Measurements from ENCODE around the gene RNF213. TPM values are rescaled to one million over a fixed set of nuclear protein-coding genes. Genes with fewer than 3 reads are reported as not detected.

Gene RNF213
- total RNA-seq, 1 donor from 2014 or later, result 80.5 TPM

DNA sequence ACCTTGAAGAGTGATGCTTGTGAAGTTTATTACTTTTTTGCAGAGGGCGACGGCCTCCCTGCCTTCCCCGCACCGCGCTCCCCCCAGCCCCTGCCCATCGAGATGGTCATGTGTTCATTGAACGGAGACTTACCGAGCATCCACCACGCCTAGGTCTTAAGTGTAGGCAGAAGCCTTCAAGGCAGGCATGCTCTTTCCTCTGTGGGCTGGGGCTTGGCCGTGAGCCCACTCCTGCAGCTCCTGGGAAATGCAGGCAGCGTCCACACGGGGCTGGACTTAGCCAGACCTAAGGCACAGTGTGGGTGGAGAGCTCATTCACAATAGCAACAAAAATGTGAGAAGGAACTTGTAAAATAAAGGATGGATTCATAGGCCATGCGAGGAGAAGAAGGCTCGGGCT lies 19.2 kb downstream of the RNF213 start:
- DNase-seq (ENCODE audit: low read depth), result no peak
- TF ChIP-seq, protein P1, sequence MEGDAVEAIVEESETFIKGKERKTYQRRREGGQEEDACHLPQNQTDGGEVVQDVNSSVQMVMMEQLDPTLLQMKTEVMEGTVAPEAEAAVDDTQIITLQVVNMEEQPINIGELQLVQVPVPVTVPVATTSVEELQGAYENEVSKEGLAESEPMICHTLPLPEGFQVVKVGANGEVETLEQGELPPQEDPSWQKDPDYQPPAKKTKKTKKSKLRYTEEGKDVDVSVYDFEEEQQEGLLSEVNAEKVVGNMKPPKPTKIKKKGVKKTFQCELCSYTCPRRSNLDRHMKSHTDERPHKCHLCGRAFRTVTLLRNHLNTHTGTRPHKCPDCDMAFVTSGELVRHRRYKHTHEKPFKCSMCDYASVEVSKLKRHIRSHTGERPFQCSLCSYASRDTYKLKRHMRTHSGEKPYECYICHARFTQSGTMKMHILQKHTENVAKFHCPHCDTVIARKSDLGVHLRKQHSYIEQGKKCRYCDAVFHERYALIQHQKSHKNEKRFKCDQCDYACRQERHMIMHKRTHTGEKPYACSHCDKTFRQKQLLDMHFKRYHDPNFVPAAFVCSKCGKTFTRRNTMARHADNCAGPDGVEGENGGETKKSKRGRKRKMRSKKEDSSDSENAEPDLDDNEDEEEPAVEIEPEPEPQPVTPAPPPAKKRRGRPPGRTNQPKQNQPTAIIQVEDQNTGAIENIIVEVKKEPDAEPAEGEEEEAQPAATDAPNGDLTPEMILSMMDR (conservative IDR thresholded peaks at IDR 0.05; ENCODE audit: low read depth, low read length), result no peak
- no peak overlapping the region for H3K4me3 ChIP-seq (ENCODE audit: low read depth, low read length)

DNA sequence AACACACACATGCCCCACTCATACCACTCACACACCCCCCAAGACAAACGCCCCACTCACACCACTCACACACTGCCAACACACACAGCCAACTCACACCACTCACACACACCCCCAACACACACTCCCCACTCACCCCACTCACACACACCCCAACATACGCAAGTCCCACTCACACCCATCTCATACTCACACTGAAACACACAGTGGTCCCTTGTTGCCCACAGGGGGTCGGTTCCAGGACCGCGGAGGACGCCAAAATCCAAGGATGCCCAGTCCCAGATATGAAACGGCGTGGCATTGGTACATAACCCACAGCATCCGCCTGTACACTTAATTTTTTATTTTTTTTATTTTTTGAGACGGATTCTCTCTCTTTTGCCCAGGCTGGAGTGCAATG lies 20.9 kb downstream of the RNF213 start:
- no peak overlapping the region for H3K4me3 ChIP-seq (ENCODE audit: low read depth, low read length)
- DNase-seq (ENCODE audit: low read depth), result no peak
- TF ChIP-seq, protein P1 (conservative IDR thresholded peaks at IDR 0.05; ENCODE audit: low read depth, low read length), result no peak

DNA sequence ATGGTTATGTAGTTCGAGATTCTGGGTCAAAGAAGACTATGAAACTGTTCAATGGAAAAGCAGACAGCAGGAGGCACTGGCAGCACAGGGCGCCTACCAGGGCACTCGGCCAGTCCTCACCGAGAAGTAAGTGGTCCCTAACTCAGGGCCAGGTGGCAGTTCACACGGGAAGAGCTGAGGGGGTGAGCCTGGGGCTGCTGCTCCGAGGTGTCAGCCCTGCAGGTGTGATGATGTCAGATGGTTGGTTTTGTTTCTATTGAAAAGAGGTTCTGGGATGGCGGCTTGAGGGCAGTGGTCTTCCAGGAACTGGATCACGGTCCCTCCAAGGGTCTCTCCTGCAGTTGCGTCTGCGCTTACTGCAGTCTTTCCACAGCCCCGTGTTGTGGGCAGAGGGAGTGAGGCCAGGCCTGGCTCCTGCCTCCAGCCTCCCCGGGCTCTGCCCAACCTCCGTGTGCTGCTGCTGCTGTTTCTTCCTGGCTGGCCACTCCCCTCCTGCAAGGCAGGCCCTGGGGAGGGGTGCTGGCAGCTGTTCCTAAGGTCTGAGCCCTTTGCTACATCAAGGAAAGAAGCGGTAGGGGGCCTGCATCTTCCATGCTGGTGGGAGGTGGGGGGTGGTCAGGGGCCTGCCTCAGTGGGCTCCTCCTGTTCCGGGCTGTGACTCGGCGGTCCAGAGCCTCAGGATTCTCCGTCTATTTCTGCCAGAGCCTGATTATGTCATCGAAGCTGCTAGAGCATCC lies 22.6 kb downstream of the RNF213 start:
- TF ChIP-seq, protein P1 (conservative IDR thresholded peaks at IDR 0.05; ENCODE audit: low read depth, low read length), result no peak
- DNase-seq (ENCODE audit: low read depth), result no peak
- H3K4me3 ChIP-seq (ENCODE audit: low read depth, low read length), result no peak overlapping the region

DNA sequence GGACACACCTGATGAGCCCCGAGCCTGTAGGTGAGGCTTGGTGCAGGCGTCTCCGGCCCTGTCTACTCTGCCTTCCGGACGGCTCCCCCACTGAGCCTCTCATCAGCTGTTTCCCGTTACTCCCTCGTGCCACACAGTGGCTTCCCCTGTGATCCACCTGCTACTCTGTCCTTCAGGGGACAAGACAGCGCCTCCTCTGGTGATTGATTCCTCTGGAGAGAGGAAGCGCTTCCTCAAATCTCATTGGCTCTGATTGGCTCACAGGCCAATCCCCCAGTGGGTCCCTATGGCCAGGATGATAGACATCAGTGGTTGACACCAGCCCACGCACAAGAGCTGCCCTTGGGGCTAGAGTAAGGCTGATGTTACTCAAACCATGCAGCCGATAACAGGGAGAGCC lies 24.0 kb downstream of the RNF213 start:
- DNase-seq (ENCODE audit: low read depth), result no peak
- no peak overlapping the region for H3K4me3 ChIP-seq (ENCODE audit: low read depth, low read length)
- TF ChIP-seq, protein P1 (conservative IDR thresholded peaks at IDR 0.05; ENCODE audit: low read depth, low read length), result peak; percentile 25

DNA sequence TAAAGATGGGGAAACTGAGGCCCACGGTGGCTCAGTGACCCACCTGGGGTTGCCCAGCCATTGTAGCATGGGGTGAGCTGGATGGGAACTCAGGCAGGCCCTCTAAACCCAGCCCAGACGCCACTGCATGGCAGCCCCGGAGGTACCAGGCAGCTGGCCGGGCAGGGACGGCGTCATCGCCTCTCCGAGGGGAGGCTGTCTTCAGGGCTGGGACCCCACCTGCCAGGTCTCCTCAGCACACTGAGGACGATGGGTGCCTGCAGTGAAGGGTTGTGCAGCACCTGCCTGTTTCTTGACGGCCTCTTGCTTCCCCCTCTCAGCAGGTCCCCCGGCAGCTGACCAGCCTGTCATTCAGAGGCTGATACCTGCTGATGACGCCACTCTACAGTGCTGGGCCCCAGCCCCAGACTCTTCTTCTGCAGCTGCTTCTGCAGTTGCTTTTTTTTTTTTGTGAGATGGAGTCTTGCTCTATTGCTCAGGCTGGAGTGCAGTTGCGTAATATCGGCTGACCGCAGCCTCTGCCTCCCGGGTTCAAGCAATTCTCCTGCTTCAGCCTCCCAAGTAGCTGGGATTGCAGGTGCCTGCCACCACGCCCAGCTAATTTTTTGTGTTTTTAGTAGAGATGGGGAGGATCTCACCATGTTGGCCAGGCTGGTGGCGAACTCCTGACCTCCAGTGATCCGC lies 24.7 kb downstream of the RNF213 start:
- no peak for DNase-seq (ENCODE audit: low read depth)
- no peak overlapping the region for H3K4me3 ChIP-seq (ENCODE audit: low read depth, low read length)
- TF ChIP-seq, protein P1 (conservative IDR thresholded peaks at IDR 0.05; ENCODE audit: low read depth, low read length), result no peak

DNA sequence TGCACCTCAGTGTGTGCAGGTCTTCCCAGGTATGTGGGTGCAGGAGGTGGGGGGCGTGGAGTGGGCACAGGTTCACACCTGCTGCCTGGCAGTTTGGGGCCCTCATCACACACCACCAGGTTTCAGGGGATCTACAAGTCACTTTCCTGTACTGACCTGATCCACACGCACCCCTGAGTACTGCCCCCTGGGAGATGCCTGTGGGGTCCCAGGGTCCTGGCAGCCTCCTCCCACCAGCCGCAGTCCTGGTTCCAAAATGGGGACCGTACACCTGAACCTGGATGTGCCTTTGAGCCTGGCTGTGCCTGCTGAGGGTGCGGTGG lies 25.9 kb downstream of the RNF213 start:
- H3K4me3 ChIP-seq (ENCODE audit: low read depth, low read length), result no peak overlapping the region
- DNase-seq (ENCODE audit: low read depth), result no peak
- TF ChIP-seq, protein P1 (conservative IDR thresholded peaks at IDR 0.05; ENCODE audit: low read depth, low read length), result no peak

DNA sequence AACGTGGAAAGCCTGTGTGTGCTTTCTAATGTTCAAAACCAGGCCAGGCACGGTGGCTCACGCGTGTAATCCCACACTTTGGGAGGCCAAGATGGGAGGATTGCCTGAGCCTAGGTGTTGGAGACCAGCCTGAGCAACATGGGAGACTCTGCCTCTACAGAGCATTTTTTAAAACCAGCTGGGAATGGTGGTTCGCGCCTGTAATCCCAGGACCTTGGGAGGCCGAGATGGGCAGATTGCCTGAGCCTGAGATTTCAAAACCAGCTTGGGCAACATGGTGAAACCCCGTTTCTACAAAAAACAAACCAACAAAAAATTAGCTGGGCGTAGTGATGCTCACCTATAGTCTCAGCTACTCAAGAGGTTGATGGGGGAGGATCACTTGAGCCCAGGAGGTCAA lies 26.4 kb downstream of the RNF213 start:
- TF ChIP-seq, protein P1 (conservative IDR thresholded peaks at IDR 0.05; ENCODE audit: low read depth, low read length), result no peak
- DNase-seq (ENCODE audit: low read depth), result no peak
- no peak overlapping the region for H3K4me3 ChIP-seq (ENCODE audit: low read depth, low read length)
